Subcutaneous adipose tissue (tissue), 4 donors: Measurements from ENCODE around the gene SFSWAP. TPM values are rescaled to one million over a fixed set of nuclear protein-coding genes. Genes with fewer than 3 reads are reported as not detected.

Experiments
- total RNA-seq, 4 donors: library from RNA; depleted of rRNA; stranded (reverse); fragments of >200 nt; gene quantifications; one replicate each; pipeline ENCODE4 v1.1.0, GENCODE V29; 2016
- TF ChIP-seq, protein P1 (sequence below): fragments of 450-650 bp; IDR thresholded peaks from one replicate; pipeline ENCODE4 v1.5.1; 2016; ENCODE audit warnings: low read depth, mild to moderate bottlenecking, control low read depth, antibody characterized with exemption, moderate library complexity

Gene SFSWAP
- total RNA-seq, 4 donors from 2014 or later = 31.6 to 50.5 (median 42.0) TPM

GRCh38 chr12:131836714-131837397 is 126.0 kb downstream of the SFSWAP start:
- TF ChIP-seq, protein P1, sequence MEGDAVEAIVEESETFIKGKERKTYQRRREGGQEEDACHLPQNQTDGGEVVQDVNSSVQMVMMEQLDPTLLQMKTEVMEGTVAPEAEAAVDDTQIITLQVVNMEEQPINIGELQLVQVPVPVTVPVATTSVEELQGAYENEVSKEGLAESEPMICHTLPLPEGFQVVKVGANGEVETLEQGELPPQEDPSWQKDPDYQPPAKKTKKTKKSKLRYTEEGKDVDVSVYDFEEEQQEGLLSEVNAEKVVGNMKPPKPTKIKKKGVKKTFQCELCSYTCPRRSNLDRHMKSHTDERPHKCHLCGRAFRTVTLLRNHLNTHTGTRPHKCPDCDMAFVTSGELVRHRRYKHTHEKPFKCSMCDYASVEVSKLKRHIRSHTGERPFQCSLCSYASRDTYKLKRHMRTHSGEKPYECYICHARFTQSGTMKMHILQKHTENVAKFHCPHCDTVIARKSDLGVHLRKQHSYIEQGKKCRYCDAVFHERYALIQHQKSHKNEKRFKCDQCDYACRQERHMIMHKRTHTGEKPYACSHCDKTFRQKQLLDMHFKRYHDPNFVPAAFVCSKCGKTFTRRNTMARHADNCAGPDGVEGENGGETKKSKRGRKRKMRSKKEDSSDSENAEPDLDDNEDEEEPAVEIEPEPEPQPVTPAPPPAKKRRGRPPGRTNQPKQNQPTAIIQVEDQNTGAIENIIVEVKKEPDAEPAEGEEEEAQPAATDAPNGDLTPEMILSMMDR = no peak

DNA sequence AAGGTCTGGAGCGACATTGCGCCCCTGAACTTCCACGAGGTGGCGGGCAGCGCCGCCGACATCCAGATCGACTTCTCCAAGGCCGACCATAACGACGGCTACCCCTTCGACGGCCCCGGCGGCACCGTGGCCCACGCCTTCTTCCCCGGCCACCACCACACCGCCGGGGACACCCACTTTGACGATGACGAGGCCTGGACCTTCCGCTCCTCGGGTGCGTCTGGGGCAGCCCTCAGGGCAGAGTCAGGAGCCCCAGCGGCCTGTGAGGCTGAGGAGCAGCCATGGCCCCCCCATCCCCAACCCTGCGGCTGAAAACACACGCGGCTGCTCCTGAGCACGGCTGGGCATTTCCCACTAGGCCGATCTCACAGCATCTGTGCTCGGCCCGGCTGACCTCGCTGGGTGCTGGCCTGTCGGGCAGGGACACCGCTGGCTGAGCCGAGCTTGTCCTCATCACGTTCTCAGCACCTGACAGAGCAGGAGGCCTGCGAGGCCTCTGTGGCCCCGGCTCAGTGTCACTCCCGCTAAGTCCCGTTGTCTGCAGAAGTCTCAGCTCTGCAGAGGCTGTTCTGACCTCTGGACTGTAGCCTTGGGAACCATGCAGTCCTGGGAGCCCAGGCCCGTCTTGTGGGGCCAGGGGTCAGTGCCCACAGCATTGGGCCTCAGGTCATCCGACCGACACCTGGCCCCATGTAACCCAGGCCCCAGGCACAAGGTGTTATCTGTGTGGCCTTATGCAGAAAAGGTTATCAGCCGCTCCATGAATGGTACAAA is 129.9 kb downstream of the SFSWAP start:
- TF ChIP-seq, protein P1 = no peak

- TF ChIP-seq, protein P1 = no peak
Observed at GRCh38 chr12:131841547-131841946, 130.7 kb downstream of the SFSWAP start.

DNA sequence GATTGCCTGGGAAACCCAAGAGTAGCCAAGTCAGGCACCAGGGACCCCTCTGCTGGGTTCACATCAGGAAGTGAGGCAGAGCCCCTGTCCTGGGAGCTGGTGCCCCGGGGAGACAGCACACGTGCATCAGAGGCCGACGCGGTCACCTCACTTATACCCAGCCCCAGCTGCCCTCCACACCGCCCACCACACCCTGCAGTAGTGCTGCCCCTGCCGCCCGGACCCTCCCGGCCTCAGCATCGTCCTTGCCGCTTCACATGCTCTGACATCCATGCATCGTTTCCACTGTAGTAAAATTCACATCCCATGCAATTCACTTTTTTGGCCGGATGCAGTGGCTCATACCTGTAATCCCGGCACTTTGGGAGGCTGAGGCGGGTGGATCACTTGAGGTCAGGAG is 131.3 kb downstream of the SFSWAP start:
- TF ChIP-seq, protein P1 = no peak

DNA sequence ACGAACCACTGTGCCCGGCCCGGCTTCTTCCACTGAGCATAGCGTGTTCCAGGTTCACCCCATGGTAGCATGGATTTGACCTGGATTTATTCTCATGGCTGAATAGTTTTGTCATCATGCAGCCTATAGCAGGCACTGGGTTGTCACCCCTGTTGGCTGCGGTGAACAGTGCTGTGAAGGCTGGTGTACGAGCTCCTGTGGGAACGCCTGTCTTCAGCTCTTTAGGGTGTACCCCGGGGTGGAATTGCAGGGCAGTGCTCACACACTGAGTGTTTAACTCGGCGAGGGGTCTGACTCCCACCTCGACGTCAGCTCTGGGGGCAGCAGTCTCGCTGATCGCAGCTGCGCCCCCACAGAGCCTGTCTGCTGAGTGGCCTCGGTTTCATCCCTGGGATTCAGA is 132.6 kb downstream of the SFSWAP start:
- TF ChIP-seq, protein P1 = no peak

DNA sequence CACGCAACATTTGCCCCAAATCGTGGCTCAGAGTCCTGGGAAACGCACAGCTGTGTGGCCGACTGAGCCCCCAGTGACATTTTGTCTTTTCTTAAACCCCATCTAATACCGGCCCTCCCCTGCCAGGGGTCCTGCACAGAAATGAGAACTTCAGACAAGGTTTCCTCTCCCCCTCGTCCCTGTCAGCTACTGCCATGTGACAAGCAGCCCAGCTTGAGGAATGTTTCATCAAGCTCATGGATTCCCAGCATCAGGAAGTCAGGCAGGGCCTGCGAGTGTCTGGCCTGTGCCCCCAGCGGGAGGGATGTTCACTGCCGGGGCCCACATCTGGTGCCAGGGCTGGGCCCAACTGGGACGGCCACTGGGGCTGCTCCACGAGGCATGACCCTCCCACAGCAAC is 133.2 kb downstream of the SFSWAP start:
- TF ChIP-seq, protein P1 = no peak

DNA sequence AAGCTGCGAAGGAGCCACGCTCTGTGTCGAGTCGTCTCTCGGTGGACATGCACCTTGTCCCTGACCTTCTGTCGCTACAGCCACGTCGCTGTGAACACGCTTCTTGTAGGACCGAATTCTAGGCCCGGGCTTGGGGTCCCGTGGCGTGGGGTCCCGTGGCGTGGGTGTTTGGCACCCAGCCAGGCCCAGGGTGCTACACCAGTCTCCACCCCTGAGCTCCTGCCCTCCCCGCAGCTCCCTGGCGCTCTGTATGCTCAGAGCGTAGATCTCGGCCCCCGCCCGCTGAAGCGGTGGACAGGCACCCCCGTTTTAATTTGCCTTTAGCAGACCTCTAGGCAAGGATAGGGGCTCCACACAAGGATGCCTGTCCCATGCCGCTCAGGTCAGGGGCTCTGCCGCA is 133.8 kb downstream of the SFSWAP start:
- TF ChIP-seq, protein P1 = no peak
